GM21526 (cell line): ENCODE data around the gene MAP4K4.

Experiments
- ATAC-seq: cut with Tn5 transposase; IDR thresholded peaks from one replicate; pipeline ENCODE4 v1.9.1; 2021; ENCODE audit warnings: moderate library complexity; ENCODE audit not compliant: unreplicated experiment, low FRiP score

MAP4K4 gene

GRCh38 chr2:101858910-101859309 is 161.4 kb downstream of the MAP4K4 start:
- no peak for ATAC-seq

GRCh38 chr2:101859604-101860003 is 162.1 kb downstream of the MAP4K4 start:
- ATAC-seq: no peak

- ATAC-seq: no peak
Observed at GRCh38 chr2:101860157-101860556, 162.7 kb downstream of the MAP4K4 start.

GRCh38 chr2:101860782-101861181 is 163.3 kb downstream of the MAP4K4 start:
- no peak for ATAC-seq

- ATAC-seq: no peak
Observed at GRCh38 chr2:101861382-101861781, 163.9 kb downstream of the MAP4K4 start.

GRCh38 chr2:101863534-101863933 is 166.0 kb downstream of the MAP4K4 start:
- ATAC-seq: no peak

- ATAC-seq: no peak
Observed at GRCh38 chr2:101864426-101864825, 166.9 kb downstream of the MAP4K4 start.

GRCh38 chr2:101868525-101868924 is 171.0 kb downstream of the MAP4K4 start:
- ATAC-seq: no peak

- no peak for ATAC-seq
Observed at GRCh38 chr2:101869527-101869926, 172.0 kb downstream of the MAP4K4 start.

- no peak for ATAC-seq
Observed at GRCh38 chr2:101870444-101870843, 172.9 kb downstream of the MAP4K4 start.

GRCh38 chr2:101871480-101871879 is 174.0 kb downstream of the MAP4K4 start:
- no peak for ATAC-seq

- no peak for ATAC-seq
Observed at GRCh38 chr2:101872480-101872879, 175.0 kb downstream of the MAP4K4 start.

- ATAC-seq: no peak
Observed at GRCh38 chr2:101873543-101873942, 176.0 kb downstream of the MAP4K4 start.

- ATAC-seq: no peak
Observed at GRCh38 chr2:101874069-101874468, 176.6 kb downstream of the MAP4K4 start.

- ATAC-seq: no peak
Observed at GRCh38 chr2:101879466-101879865, 182.0 kb downstream of the MAP4K4 start.

- no peak for ATAC-seq
Observed at GRCh38 chr2:101881131-101881530, 183.6 kb downstream of the MAP4K4 start.

- no peak for ATAC-seq
Observed at GRCh38 chr2:101882769-101883307, 185.3 kb downstream of the MAP4K4 start.

GRCh38 chr2:101883860-101884259 is 186.4 kb downstream of the MAP4K4 start:
- no peak for ATAC-seq

GRCh38 chr2:101884423-101884822 is 186.9 kb downstream of the MAP4K4 start:
- no peak for ATAC-seq

- no peak for ATAC-seq
Observed at GRCh38 chr2:101887328-101887727, 189.8 kb downstream of the MAP4K4 start.

GRCh38 chr2:101889460-101890098 is 192.1 kb downstream of the MAP4K4 start:
- no peak for ATAC-seq

GRCh38 chr2:101892377-101892776 is 194.9 kb downstream of the MAP4K4 start:
- ATAC-seq: no peak
